Osteoblast (primary cell): Measurements from ENCODE around the gene NXN. TPM values are rescaled to one million over a fixed set of nuclear protein-coding genes. Genes with fewer than 3 reads are reported as not detected.
A peak's percentile ranks its signal among the peaks of the same experiment; 100 is the strongest.
"Not testable (repeated sequence)": the region's sequence is repeated elsewhere in the genome, so short reads cannot be mapped to it uniquely, and the experiment has no call there.

Experiments
- DNase-seq: peaks from one replicate; pipeline ENCODE4 v3.0.0; 2011; ENCODE audit warnings: low spot score, mixed read lengths; ENCODE audit not compliant: insufficient read length; ENCODE audit errors: missing footprints
- H2AFZ ChIP-seq: 2 replicates; pipeline ENCODE4 v1.6.0; 2011; ENCODE audit warnings: mild to moderate bottlenecking, low read length
- H3K27ac ChIP-seq: 2 replicates; pipeline ENCODE4 v1.5.1; 2011; ENCODE audit warnings: mild to moderate bottlenecking, low read depth, low read length, moderate library complexity
- H3K27me3 ChIP-seq: 2 replicates; pipeline ENCODE4 v1.6.0; 2012; ENCODE audit warnings: mild to moderate bottlenecking, control low read depth, inconsistent platforms, low read length, moderate library complexity; ENCODE audit not compliant: insufficient read depth
- H3K36me3 ChIP-seq: 2 replicates; pipeline ENCODE4 v1.5.1; 2011; ENCODE audit warnings: mild to moderate bottlenecking, low read length, control low read depth, moderate library complexity; ENCODE audit not compliant: insufficient read depth
- H3K4me1 ChIP-seq: 2 replicates; pipeline ENCODE4 v1.5.1; 2011; ENCODE audit warnings: mild to moderate bottlenecking, low read length, control low read depth, moderate library complexity; ENCODE audit not compliant: insufficient read depth
- H3K4me2 ChIP-seq: 2 replicates; pipeline ENCODE4 v1.6.0; 2011; ENCODE audit warnings: mild to moderate bottlenecking, low read length; ENCODE audit not compliant: insufficient read depth
- H3K4me3 ChIP-seq: fragments of 200-600 bp; sonication (generic); 3 replicates; pipeline ENCODE4 v1.5.1; 2012; ENCODE audit warnings: mild to moderate bottlenecking, low read length, inconsistent platforms; ENCODE audit not compliant: insufficient read depth
- H3K79me2 ChIP-seq: 2 replicates; pipeline ENCODE4 v1.6.0; 2012; ENCODE audit warnings: mild to moderate bottlenecking, low read length, control low read depth, inconsistent platforms; ENCODE audit not compliant: insufficient read depth
- H3K9me3 ChIP-seq: 2 replicates; pipeline ENCODE4 v1.5.1; 2011; ENCODE audit warnings: low read depth, low read length, control low read depth
- H4K20me1 ChIP-seq: 2 replicates; pipeline ENCODE4 v1.6.0; 2012; ENCODE audit warnings: mild to moderate bottlenecking, low read length, control low read depth; ENCODE audit not compliant: insufficient read depth
- total RNA-seq: library from RNA; depleted of rRNA; stranded (reverse); fragments of >200 nt; gene quantifications from 2 replicates; pipeline ENCODE4 v1.2.3, GENCODE V29; 2012
- TF ChIP-seq, protein P1 (sequence below): IDR thresholded peaks from 2 replicates; pipeline ENCODE4 v1.5.1; 2011; ENCODE audit warnings: mild to moderate bottlenecking, low read depth, low read length, moderate library complexity; ENCODE audit errors: extremely low read depth

NXN gene
- total RNA-seq, 1 donor = 68.8 TPM

DNA sequence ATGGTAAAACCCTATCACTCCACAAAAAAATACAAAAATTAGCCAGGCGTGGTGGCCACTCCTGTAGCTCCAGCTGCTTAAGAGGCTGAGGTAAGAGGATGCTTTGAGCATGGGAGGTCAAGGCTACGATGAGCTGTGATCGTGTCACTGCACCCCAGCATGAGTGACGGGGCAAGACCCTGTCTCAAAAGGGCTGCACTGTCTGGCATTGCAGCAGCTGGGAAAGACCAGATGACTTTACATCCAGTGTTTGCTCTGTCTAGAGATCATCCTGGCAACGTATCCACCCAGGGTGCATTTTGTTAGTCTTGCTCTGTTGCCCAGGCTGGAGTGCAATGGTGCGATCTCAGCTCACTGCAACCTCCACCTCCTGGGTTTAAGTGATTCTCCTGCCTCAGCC is 145.4 kb downstream of the NXN start:
- TF ChIP-seq, protein P1, sequence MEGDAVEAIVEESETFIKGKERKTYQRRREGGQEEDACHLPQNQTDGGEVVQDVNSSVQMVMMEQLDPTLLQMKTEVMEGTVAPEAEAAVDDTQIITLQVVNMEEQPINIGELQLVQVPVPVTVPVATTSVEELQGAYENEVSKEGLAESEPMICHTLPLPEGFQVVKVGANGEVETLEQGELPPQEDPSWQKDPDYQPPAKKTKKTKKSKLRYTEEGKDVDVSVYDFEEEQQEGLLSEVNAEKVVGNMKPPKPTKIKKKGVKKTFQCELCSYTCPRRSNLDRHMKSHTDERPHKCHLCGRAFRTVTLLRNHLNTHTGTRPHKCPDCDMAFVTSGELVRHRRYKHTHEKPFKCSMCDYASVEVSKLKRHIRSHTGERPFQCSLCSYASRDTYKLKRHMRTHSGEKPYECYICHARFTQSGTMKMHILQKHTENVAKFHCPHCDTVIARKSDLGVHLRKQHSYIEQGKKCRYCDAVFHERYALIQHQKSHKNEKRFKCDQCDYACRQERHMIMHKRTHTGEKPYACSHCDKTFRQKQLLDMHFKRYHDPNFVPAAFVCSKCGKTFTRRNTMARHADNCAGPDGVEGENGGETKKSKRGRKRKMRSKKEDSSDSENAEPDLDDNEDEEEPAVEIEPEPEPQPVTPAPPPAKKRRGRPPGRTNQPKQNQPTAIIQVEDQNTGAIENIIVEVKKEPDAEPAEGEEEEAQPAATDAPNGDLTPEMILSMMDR = no peak
- Histone ChIP-seq H3K4me1 (peaks cover 7% of the 10 kb centered on the region), H2AFZ (no peak overlapping the region), H3K36me3 (no peaks in the 10 kb centered on the region), H3K27ac (no peak overlapping the region), H3K79me2 (peaks cover 3% of the 10 kb centered on the region), H4K20me1 (peaks cover 10% of the 10 kb centered on the region), H3K27me3 (no peaks in the 10 kb centered on the region), H3K9me3 (no peaks in the 10 kb centered on the region), H3K4me2 (no peak overlapping the region), H3K4me3 (no peak overlapping the region)
- DNase-seq = no peak

DNA sequence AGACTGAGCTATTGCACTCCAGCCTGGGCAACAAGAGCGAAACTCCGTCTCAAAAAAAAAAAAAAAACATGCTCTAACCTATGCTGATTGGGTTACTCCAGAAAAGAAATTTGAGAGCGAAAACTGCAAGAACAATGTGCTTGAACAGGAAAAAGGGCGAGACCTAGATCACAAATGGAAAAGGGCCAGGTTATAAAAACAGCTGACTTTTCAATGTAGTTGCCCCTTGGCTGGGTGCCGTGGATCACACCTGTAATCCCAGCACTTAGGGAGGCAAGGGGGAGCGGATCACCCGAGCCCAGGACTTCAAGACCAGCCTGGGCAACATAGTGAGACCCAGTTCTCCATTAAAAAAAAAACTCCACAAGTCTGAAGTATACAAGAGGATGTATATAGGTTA is 148.6 kb downstream of the NXN start:
- Histone ChIP-seq H3K4me3 (no peak overlapping the region), H4K20me1 (peaks cover 2% of the 10 kb centered on the region), H3K79me2 (peaks cover 3% of the 10 kb centered on the region)

DNA sequence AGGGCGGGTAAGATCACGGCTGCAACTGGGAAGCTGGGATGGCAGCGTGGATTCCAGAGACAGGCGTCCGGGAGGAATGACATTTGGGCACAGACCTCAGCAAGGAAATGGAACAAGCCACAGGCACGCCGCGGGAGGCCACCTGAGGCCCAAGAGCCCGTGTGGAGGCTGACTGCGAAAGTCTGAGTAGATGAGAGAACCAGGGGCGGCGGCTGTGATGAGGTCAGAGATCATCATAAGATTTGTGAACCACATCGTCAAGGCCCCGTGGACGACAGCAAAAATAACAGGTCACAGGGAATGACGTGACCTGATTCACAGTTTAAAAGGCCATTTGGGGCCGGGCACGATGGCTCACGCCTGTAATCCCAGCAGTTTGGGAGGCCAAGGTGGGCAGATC is 149.2 kb downstream of the NXN start:
- TF ChIP-seq, protein P1 = no peak
- DNase-seq = peak; percentile 68
- H3K4me2 ChIP-seq = no peak overlapping the region
- H3K4me3 ChIP-seq = no peak overlapping the region
- no peak overlapping the region for H2AFZ ChIP-seq
- H3K27ac ChIP-seq = no peak overlapping the region
- H3K4me1 ChIP-seq = no peaks in the 10 kb centered on the region
- no peaks in the 10 kb centered on the region for H3K27me3 ChIP-seq
- peaks cover 2% of the 10 kb centered on the region for H4K20me1 ChIP-seq
- H3K36me3 ChIP-seq = no peaks in the 10 kb centered on the region
- no peaks in the 10 kb centered on the region for H3K9me3 ChIP-seq
- H3K79me2 ChIP-seq = peaks cover 3% of the 10 kb centered on the region

More for the DNA sequence above, 148.6 kb downstream of the NXN start:
- no peaks in the 10 kb centered on the region for H3K36me3 ChIP-seq
- TF ChIP-seq, protein P1 = no peak
- no peaks in the 10 kb centered on the region for H3K9me3 ChIP-seq
- no peaks in the 10 kb centered on the region for H3K27me3 ChIP-seq
- no peak overlapping the region for H3K4me2 ChIP-seq
- no peak overlapping the region for H2AFZ ChIP-seq
- peaks cover under 1% of the 10 kb centered on the region for H3K4me1 ChIP-seq
- DNase-seq = peak; percentile 46
- no peak overlapping the region for H3K27ac ChIP-seq

DNA sequence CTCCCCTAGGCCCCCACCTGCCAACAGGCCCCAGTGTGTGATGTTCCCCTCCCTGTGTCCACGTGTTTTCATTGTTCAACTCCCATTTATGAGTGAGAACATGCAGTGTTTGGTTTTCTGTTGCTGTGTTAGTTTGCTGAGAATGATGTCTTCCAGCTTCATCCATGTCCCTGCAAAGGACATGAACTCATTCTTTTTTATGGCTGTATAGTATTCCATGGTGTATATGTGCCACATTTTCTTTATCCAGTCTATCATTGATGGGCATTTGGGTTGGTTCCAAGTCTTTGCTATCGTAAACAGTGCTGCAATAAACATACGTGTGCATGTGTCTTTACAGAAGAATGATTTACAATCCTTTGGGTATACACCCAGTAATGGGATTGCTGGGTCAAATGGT is 150.0 kb downstream of the NXN start:
- DNase-seq, H4K20me1 ChIP-seq, H2AFZ ChIP-seq, H3K27me3 ChIP-seq, H3K9me3 ChIP-seq, H3K4me3 ChIP-seq, H3K79me2 ChIP-seq, H3K4me2 ChIP-seq, H3K27ac ChIP-seq, H3K36me3 ChIP-seq, H3K4me1 ChIP-seq: not testable (repeated sequence)
